Measurements from ENCODE around the gene GALNS.

- TF ChIP-seq CTCF (IDR thresholded peaks at IDR 0.05) (no peak), POLR2A (IDR thresholded peaks at IDR 0.05) (no peak)
These were observed 31.3 kb upstream of the GALNS start for GRCh38 chr16:88888057-88888456.

All from adrenal gland (tissue), 5 donors.